Measurements from ENCODE around the gene SORBS2.

DNA sequence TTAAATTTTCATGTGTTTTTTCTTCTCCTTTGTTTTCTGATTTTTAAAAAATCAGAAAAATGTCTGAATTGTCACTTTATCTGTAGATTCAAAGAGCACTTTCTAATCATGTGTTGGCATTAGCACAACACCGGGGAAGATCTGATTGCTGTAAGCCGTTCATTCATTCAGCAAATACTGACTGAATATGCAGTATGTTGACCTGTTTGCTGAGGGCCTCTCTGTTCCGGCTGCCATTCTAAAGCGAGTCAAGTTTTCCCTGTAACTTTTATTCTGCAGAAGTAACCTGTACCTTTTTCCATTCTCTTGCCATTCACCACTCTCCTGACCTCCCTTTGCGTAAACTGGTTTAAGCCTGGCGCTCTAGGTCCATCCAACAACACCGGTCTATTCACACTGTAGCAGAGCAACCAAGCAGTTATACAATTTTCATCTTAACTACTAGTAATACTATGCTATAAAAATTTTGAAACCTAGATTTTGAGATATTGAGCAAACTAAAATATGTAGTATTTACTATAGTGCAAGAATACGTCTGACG lies 6.7 kb downstream of the SORBS2 start:
- TF ChIP-seq EZH2 (IDR thresholded peaks at IDR 0.05), result no peak
- TF ChIP-seq POLR2AphosphoS5 (IDR thresholded peaks at IDR 0.05; ENCODE audit: low read depth, low read length), result no peak
- TF ChIP-seq RAD21 (IDR thresholded peaks at IDR 0.05; ENCODE audit: low read depth), result no peak
- no peak for TF ChIP-seq YY1 (IDR thresholded peaks at IDR 0.05; ENCODE audit: extremely low read depth, insufficient replicate concordance, low read depth, low read length)
- TF ChIP-seq FOSL1 (IDR thresholded peaks at IDR 0.05; ENCODE audit: low read depth), result no peak
- TF ChIP-seq EZH2phosphoT487 (IDR thresholded peaks at IDR 0.05; ENCODE audit: borderline replicate concordance), result no peak
- TF ChIP-seq CTCF (IDR thresholded peaks at IDR 0.05 in 2 of 3, conservative IDR thresholded peaks at IDR 0.05 in 1 of 3; ENCODE audit: borderline replicate concordance in 1 of 3, insufficient read depth in 1 of 3, low read depth in 2 of 3, low read length in 2 of 3), result no peak
- TF ChIP-seq ATF3 (IDR thresholded peaks at IDR 0.05), result no peak
- no peak for TF ChIP-seq ZBTB33 (IDR thresholded peaks at IDR 0.05; ENCODE audit: extremely low read depth, insufficient replicate concordance, low read length)
- no peak for TF ChIP-seq POLR2A (IDR thresholded peaks at IDR 0.05; ENCODE audit: borderline replicate concordance, extremely low read depth, insufficient read depth, insufficient read length)
- TF ChIP-seq EGR1 (IDR thresholded peaks at IDR 0.05; ENCODE audit: low read depth), result no peak
- TF ChIP-seq, protein P1, sequence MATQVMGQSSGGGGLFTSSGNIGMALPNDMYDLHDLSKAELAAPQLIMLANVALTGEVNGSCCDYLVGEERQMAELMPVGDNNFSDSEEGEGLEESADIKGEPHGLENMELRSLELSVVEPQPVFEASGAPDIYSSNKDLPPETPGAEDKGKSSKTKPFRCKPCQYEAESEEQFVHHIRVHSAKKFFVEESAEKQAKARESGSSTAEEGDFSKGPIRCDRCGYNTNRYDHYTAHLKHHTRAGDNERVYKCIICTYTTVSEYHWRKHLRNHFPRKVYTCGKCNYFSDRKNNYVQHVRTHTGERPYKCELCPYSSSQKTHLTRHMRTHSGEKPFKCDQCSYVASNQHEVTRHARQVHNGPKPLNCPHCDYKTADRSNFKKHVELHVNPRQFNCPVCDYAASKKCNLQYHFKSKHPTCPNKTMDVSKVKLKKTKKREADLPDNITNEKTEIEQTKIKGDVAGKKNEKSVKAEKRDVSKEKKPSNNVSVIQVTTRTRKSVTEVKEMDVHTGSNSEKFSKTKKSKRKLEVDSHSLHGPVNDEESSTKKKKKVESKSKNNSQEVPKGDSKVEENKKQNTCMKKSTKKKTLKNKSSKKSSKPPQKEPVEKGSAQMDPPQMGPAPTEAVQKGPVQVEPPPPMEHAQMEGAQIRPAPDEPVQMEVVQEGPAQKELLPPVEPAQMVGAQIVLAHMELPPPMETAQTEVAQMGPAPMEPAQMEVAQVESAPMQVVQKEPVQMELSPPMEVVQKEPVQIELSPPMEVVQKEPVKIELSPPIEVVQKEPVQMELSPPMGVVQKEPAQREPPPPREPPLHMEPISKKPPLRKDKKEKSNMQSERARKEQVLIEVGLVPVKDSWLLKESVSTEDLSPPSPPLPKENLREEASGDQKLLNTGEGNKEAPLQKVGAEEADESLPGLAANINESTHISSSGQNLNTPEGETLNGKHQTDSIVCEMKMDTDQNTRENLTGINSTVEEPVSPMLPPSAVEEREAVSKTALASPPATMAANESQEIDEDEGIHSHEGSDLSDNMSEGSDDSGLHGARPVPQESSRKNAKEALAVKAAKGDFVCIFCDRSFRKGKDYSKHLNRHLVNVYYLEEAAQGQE (IDR thresholded peaks at IDR 0.05; ENCODE audit: low read depth), result no peak
